Lower leg skin (tissue), 3 donors: ENCODE measurements around the gene GNAL.

ENCODE experiments used
- POLR2A ChIP-seq, 2 donors: fragments of 450-650 bp; IDR thresholded peaks; one replicate each; pipeline ENCODE4 v1.6.1; 2016 to 2017; ENCODE audit warnings: antibody characterized with exemption in 2 of 2, mild to moderate bottlenecking in 1 of 2, moderate library complexity in 1 of 2
- TF ChIP-seq, protein P1 (sequence below), 3 donors: fragments of 450-650 bp; IDR thresholded peaks; one replicate each; pipeline ENCODE4 v1.5.1; 2016; ENCODE audit warnings: antibody characterized with exemption in 3 of 3, mild to moderate bottlenecking in 3 of 3, moderate library complexity in 2 of 3

DNA sequence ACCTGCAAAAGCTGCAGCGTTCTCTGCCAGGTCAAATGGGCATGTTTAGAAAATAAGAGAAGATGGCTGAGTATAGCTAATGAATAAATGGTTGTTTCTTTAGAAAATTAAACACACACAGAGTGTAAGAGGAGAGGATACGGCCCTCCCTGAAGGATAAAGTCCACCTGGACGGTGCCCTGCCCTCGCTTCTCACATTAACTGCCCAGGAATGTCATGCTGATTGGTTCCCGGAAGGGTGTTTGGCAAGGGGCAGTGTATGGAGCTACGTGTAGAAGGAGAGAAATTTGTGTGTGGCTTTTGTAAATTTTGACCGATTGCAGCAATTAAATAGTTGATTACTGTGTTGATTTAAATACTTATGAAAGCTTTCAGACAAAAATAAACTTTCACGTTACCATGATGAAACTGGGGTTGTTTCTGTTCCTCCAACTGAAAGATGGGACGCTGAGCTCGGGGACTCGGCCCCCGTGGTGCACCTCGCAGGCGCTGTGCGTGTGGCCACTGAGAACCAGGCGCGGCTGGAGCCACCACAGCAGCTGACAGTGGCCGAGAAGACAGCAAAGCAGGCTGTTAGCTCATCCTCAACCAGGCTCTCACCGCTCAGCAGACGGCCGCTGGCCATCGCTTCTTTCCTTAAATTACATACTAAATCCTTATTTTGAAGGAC lies 196.3 kb downstream of the GNAL start:
- TF ChIP-seq, protein P1, sequence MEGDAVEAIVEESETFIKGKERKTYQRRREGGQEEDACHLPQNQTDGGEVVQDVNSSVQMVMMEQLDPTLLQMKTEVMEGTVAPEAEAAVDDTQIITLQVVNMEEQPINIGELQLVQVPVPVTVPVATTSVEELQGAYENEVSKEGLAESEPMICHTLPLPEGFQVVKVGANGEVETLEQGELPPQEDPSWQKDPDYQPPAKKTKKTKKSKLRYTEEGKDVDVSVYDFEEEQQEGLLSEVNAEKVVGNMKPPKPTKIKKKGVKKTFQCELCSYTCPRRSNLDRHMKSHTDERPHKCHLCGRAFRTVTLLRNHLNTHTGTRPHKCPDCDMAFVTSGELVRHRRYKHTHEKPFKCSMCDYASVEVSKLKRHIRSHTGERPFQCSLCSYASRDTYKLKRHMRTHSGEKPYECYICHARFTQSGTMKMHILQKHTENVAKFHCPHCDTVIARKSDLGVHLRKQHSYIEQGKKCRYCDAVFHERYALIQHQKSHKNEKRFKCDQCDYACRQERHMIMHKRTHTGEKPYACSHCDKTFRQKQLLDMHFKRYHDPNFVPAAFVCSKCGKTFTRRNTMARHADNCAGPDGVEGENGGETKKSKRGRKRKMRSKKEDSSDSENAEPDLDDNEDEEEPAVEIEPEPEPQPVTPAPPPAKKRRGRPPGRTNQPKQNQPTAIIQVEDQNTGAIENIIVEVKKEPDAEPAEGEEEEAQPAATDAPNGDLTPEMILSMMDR (IDR thresholded peaks at IDR 0.05) = no peak
- no peak for TF ChIP-seq POLR2A (IDR thresholded peaks at IDR 0.05)
